ENCODE measurements around the gene RCAN1. TPM values are rescaled to one million over a fixed set of nuclear protein-coding genes. Genes with fewer than 3 reads are reported as not detected.

RCAN1 gene
- total and polyA plus RNA-seq, 2 of the 8 experiments (the other 6 are each of a cell fraction or from before 2014, with no cell fraction given): 1.7 to 6.4 TPM

DNA sequence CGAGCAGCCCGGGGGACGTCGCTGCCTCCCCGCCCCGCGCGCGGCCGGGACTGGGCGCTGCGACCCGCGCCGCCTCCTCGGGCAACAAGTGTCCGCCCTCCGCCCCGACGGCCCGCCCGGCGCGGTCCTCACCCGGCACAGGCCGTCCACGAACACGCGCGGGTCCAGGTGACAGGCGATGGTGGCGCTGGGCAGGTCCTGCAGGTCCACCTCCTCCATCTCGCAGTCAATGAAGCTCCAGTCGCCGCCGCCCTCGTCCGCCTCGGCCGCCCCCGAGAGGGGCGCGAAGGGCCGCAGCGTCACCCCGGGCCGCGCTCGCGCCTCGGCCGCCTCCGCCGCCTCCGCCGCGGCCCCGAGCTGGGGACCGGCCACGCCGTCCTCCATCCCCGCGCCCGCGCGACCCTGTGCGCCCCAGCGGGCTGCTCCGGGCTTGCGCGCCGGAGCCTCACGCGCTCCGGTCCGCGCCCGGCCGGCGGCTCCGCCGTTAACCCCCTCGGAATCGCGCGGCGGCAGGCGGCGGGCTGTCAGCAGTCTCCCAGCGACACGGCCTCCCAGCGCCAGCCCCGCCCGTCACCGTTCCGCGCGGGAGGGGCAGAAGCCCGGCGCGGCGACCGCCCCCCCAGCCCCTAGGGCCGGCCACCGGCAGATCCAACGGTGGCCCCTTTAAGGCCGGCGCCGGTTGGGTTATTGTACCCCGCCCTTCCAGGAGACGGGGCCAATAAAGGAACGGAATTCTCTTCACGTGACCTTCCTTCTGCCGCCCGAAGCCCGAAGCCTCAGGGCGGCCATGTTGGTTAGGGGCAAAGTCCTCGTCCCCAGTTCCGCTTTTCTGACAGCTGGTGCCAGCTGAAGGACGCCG lies at the start of gene RCAN1 (continued):
- TF ChIP-seq HDAC2 (IDR thresholded peaks at IDR 0.05; ENCODE audit: borderline replicate concordance in 1 of 2, low read depth in 2 of 2, low read length in 2 of 2): no peak; a peak in 1 of 4 replicates
- TF ChIP-seq RFX5 (IDR thresholded peaks at IDR 0.05; ENCODE audit: borderline replicate concordance, low read depth, low read length): no peak
- TF ChIP-seq SIRT6 (IDR thresholded peaks at IDR 0.05; ENCODE audit: low read length): no peak
- no peak for TF ChIP-seq TBP (IDR thresholded peaks at IDR 0.05; ENCODE audit: low read depth, low read length)
